Measurements from ENCODE around the gene RBP3. TPM values are rescaled to one million over a fixed set of nuclear protein-coding genes. Genes with fewer than 3 reads are reported as not detected.

Gene RBP3
- total and polyA plus RNA-seq, 2 of the 4 experiments (the other 2 are of a cell fraction), result not detected

GRCh38 chr10:47364911-47365310 lies 16.7 kb downstream of the RBP3 start:
- Histone ChIP-seq H3K56ac (ENCODE audit: extremely low read depth, insufficient read depth, low read length) (no peak overlapping the region), H3K27ac (ENCODE audit: insufficient read depth, low read length) (no peak overlapping the region), H3K27me3 (ENCODE audit: control insufficient read depth, insufficient read depth, low read length) (peaks cover 37% of the 10 kb centered on the region), H2AFZ (replicated peaks; ENCODE audit: low read length, poor library complexity) (no peak overlapping the region), H2BK15ac (ENCODE audit: low read depth, low read length) (no peak overlapping the region), H3K4ac (ENCODE audit: low read depth, low read length) (no peak overlapping the region), H2BK20ac (ENCODE audit: low read depth, low read length) (no peak overlapping the region), H4K91ac (ENCODE audit: insufficient read depth, low read depth, low read length) (no peak overlapping the region), H4K20me1 (ENCODE audit: insufficient read depth, low read length) (no peaks in the 10 kb centered on the region), H2AK5ac (ENCODE audit: low read depth, low read length) (no peak overlapping the region), H2BK120ac (ENCODE audit: low read depth, low read length) (no peak overlapping the region), H3K9me1 (ENCODE audit: insufficient read depth, low read length) (no peaks in the 10 kb centered on the region; the same call in 1 of the 2 replicates), H3K23ac (ENCODE audit: low read depth, low read length) (no peak overlapping the region), H3K4me1 (ENCODE audit: control insufficient read depth, insufficient read depth, low read length) (no peaks in the 10 kb centered on the region), H3K18ac (ENCODE audit: low read depth, low read length) (no peak overlapping the region), H3K14ac (replicated peaks; ENCODE audit: low read depth, low read length) (no peak overlapping the region), H2BK5ac (ENCODE audit: low read depth, low read length, poor library complexity, severe bottlenecking) (no peak overlapping the region), H3K79me1 (ENCODE audit: low read depth in 1 of 2, low read length in 2 of 2) (no peaks in the 10 kb centered on the region), H3K36me3 (ENCODE audit: control insufficient read depth, insufficient read depth, low read length) (no peaks in the 10 kb centered on the region), H3K4me3 (ENCODE audit: insufficient read depth, low read depth, low read length) (no peak overlapping the region), H3K9me3 (ENCODE audit: control insufficient read depth, insufficient read depth, low read length) (no peaks in the 10 kb centered on the region), H4K5ac (ENCODE audit: low read depth, low read length) (no peak overlapping the region), H4K8ac (ENCODE audit: low read depth in 2 of 2, low read length in 2 of 2) (no peak overlapping the region), H3K9ac (ENCODE audit: low read depth, low read length) (no peak overlapping the region), H3K4me2 (ENCODE audit: low read depth, low read length) (no peak overlapping the region), H2AK9ac (replicated peaks; ENCODE audit: low read depth, low read length, poor library complexity) (no peak overlapping the region)
- in situ Hi-C loops (cut with MboI; ENCODE audit: low sequenced_read_pairs), result no loop called here
- BruUV-seq (replicated peaks), result no TSS peak
- POLR2A ChIA-PET (ENCODE audit: unreplicated experiment), result no interaction called here
- CTCF ChIA-PET, result interaction anchor here (0.7 kb wide), 1 partner anchor 12 kb away, joined by 4 read pairs; no protein-coding TSS in a partner anchor
- no peak for TF ChIP-seq MAFK (IDR thresholded peaks at IDR 0.05; ENCODE audit: low read depth, low read length)
- no peak for TF ChIP-seq RAD21 (IDR thresholded peaks at IDR 0.05; ENCODE audit: low read length)
- TF ChIP-seq CEBPB (IDR thresholded peaks at IDR 0.05; ENCODE audit: low read depth, low read length), result no peak
- no peak for TF ChIP-seq BHLHE40 (IDR thresholded peaks at IDR 0.05; ENCODE audit: low read depth, low read length)
- TF ChIP-seq, protein P1, sequence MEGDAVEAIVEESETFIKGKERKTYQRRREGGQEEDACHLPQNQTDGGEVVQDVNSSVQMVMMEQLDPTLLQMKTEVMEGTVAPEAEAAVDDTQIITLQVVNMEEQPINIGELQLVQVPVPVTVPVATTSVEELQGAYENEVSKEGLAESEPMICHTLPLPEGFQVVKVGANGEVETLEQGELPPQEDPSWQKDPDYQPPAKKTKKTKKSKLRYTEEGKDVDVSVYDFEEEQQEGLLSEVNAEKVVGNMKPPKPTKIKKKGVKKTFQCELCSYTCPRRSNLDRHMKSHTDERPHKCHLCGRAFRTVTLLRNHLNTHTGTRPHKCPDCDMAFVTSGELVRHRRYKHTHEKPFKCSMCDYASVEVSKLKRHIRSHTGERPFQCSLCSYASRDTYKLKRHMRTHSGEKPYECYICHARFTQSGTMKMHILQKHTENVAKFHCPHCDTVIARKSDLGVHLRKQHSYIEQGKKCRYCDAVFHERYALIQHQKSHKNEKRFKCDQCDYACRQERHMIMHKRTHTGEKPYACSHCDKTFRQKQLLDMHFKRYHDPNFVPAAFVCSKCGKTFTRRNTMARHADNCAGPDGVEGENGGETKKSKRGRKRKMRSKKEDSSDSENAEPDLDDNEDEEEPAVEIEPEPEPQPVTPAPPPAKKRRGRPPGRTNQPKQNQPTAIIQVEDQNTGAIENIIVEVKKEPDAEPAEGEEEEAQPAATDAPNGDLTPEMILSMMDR (conservative IDR thresholded peaks at IDR 0.05; ENCODE audit: low read depth, low read length), result no peak
- no peak for TF ChIP-seq SMC3 (IDR thresholded peaks at IDR 0.05; ENCODE audit: low read depth, low read length)
- TF ChIP-seq ELK1 (IDR thresholded peaks at IDR 0.05; ENCODE audit: borderline replicate concordance, low read depth, low read length), result no peak
- no peak for TF ChIP-seq RFX5 (IDR thresholded peaks at IDR 0.05; ENCODE audit: low read depth, low read length)
- TF ChIP-seq MXI1 (IDR thresholded peaks at IDR 0.05; ENCODE audit: borderline replicate concordance, low read depth, low read length), result no peak
- TF ChIP-seq NFE2L2 (IDR thresholded peaks at IDR 0.05; ENCODE audit: low read depth, low read length), result no peak
- TF ChIP-seq MAZ (IDR thresholded peaks at IDR 0.05; ENCODE audit: borderline replicate concordance, low read depth, low read length), result no peak
- no peak for TF ChIP-seq POLR2A (IDR thresholded peaks at IDR 0.05; ENCODE audit: low read depth, low read length)
- DNase-seq (no peak), ATAC-seq (ENCODE audit: low read depth) (no peak)
- intact Hi-C loops (cut with micrococcal nuclease), result no loop called here
- 77% methylated on average over 5 of the region's 6 CpGs; no CpG with 5 or more reads in 1 of the 2 experiments for WGBS, 2 experiments (ENCODE audit: extremely low coverage in 2 of 2, insufficient read length in 1 of 2)
- dilution Hi-C loops (cut with HindIII; ENCODE audit: low sequenced_read_pairs, unreplicated experiment), result no loop called here

Data from IMR-90 (cell line).